G401 (cell line): ENCODE data around the gene KCND2. TPM values are rescaled to one million over a fixed set of nuclear protein-coding genes. Genes with fewer than 3 reads are reported as not detected.

Source experiments
- DNase-seq: peaks from one replicate; pipeline ENCODE4 v3.0.0-alpha.2; 2015; ENCODE audit warnings: low spot score
- in situ Hi-C: cut with HindIII; loops from 2 replicates; pipeline ENCODE4 v1.10.0; 2016; ENCODE audit warnings: low sequenced_read_pairs, mixed read lengths
- total RNA-seq: library from RNA; depleted of rRNA; stranded (reverse); fragments of >200 nt; shearing (Covaris generic); gene quantifications from 2 replicates; pipeline ENCODE4 v1.2.3, GENCODE V29; 2014

The KCND2 gene
- total RNA-seq, 1 experiment from 2014 or later: not detected

GRCh38 chr7:120718361-120718760 is 445.4 kb downstream of the KCND2 start:
- in situ Hi-C loops: no loop called here

GRCh38 chr7:120720317-120720716 is 447.3 kb downstream of the KCND2 start:
- in situ Hi-C loops: no loop called here
- no peak for DNase-seq

More at GRCh38 chr7:120718361-120718760, 445.4 kb downstream of the KCND2 start:
- no peak for DNase-seq

- no peak for DNase-seq
- in situ Hi-C loops: no loop called here
Observed at GRCh38 chr7:120723465-120724385, 450.8 kb downstream of the KCND2 start.

GRCh38 chr7:120724448-120724847 is 451.5 kb downstream of the KCND2 start:
- in situ Hi-C loops: no loop called here
- peak; percentile 52 for DNase-seq

- in situ Hi-C loops: no loop called here
- peak; percentile 46 for DNase-seq
Observed at GRCh38 chr7:120724955-120725354, 452.0 kb downstream of the KCND2 start.

- DNase-seq: peak; percentile 86
- in situ Hi-C loops: no loop called here
Observed at GRCh38 chr7:120725376-120726039, 452.5 kb downstream of the KCND2 start.

GRCh38 chr7:120729245-120729644 is 456.3 kb downstream of the KCND2 start:
- peak; percentile 97 for DNase-seq
- in situ Hi-C loops: no loop called here

GRCh38 chr7:120731271-120731670 is 458.3 kb downstream of the KCND2 start:
- peak; percentile 98 for DNase-seq
- in situ Hi-C loops: no loop called here

- in situ Hi-C loops: no loop called here
Observed at GRCh38 chr7:120732256-120732655, 459.3 kb downstream of the KCND2 start.

GRCh38 chr7:120733143-120733542 is 460.2 kb downstream of the KCND2 start:
- in situ Hi-C loops: no loop called here
- no peak for DNase-seq

More at GRCh38 chr7:120732256-120732655, 459.3 kb downstream of the KCND2 start:
- no peak for DNase-seq

- in situ Hi-C loops: no loop called here
- DNase-seq: no peak
Observed at GRCh38 chr7:120733835-120734234, 460.9 kb downstream of the KCND2 start.

- no peak for DNase-seq
- in situ Hi-C loops: no loop called here
Observed at GRCh38 chr7:120735791-120736190, 462.8 kb downstream of the KCND2 start.

- DNase-seq: no peak
- in situ Hi-C loops: no loop called here
Observed at GRCh38 chr7:120738816-120739215, 465.8 kb downstream of the KCND2 start.

- DNase-seq: peak; percentile 54
- in situ Hi-C loops: no loop called here
Observed at GRCh38 chr7:120740348-120740747, 467.4 kb downstream of the KCND2 start.

- in situ Hi-C loops: no loop called here
- DNase-seq: peak; percentile 44
Observed at GRCh38 chr7:120741371-120742042, 468.5 kb downstream of the KCND2 start.

- in situ Hi-C loops: no loop called here
- peak; percentile 94 for DNase-seq
Observed at GRCh38 chr7:120742372-120742771, 469.4 kb downstream of the KCND2 start.

GRCh38 chr7:120743128-120743527 is 470.2 kb downstream of the KCND2 start:
- no peak for DNase-seq
- in situ Hi-C loops: no loop called here

GRCh38 chr7:120760050-120760449 is 487.1 kb downstream of the KCND2 start:
- no peak for DNase-seq
- in situ Hi-C loops: no loop called here

GRCh38 chr7:120760851-120761250 is 487.9 kb downstream of the KCND2 start:
- in situ Hi-C loops: no loop called here
- no peak for DNase-seq

GRCh38 chr7:120770206-120770605 is 497.2 kb downstream of the KCND2 start:
- in situ Hi-C loops: no loop called here

More at GRCh38 chr7:120770206-120770605, 497.2 kb downstream of the KCND2 start:
- DNase-seq: no peak
